Upper lobe of left lung (tissue), 6 donors: ENCODE results near the gene ZDHHC13. TPM values are rescaled to one million over a fixed set of nuclear protein-coding genes. Genes with fewer than 3 reads are reported as not detected.

Experiments used
- ATAC-seq, 2 donors: fragments of 200-7000 bp; cut with Tn5 transposase; one replicate each; pipeline ENCODE4 v1.9.1; 2022; ENCODE audit warnings: mild to moderate bottlenecking in 2 of 2, moderate library complexity in 2 of 2; ENCODE audit not compliant: low FRiP score in 2 of 2
- DNase-seq, 2 donors: peaks; one replicate each; pipeline ENCODE4 v3.0.0-alpha.2; 2019 to 2020
- H3K27ac ChIP-seq, 4 donors: fragments of 200-600 bp; sonication (generic); one replicate each; pipeline ENCODE4 v1.5.1; 2016 to 2019
- H3K27me3 ChIP-seq, 4 donors: fragments of 200-600 bp; sonication (generic); one replicate each; pipeline ENCODE4 v1.5.1; 2017 to 2019
- H3K36me3 ChIP-seq, 4 donors: fragments of 200-600 bp; sonication (generic); one replicate each; pipeline ENCODE4 v1.5.1; 2016 to 2019
- H3K4me1 ChIP-seq, 4 donors: fragments of 200-600 bp; sonication (generic); one replicate each; pipeline ENCODE4 v1.5.1; 2018 to 2019
- H3K4me3 ChIP-seq, 4 donors: fragments of 200-600 bp; sonication (generic); one replicate each; pipeline ENCODE4 v1.5.1; 2017 to 2019; ENCODE audit warnings: mild to moderate bottlenecking in 2 of 4, moderate library complexity in 1 of 4
- H3K9me3 ChIP-seq, 4 donors: fragments of 200-600 bp; sonication (generic); one replicate each; pipeline ENCODE4 v1.5.1; 2018 to 2019
- CTCF ChIP-seq, 6 experiments: fragments of 450-650 bp in 4 of 6; fragments of 200-600 bp in 2 of 6; sonication (generic) in 2 of 6; IDR thresholded peaks; one replicate each; pipeline ENCODE4 v1.5.1; 2016 to 2019; ENCODE audit warnings: antibody characterized with exemption in 6 of 6
- EP300 ChIP-seq, 4 donors: sonication (generic); formaldehyde crosslinking; IDR thresholded peaks; one replicate each; pipeline ENCODE4 v1.5.1; 2017; ENCODE audit warnings: antibody characterized with exemption in 4 of 4, control low read depth in 2 of 4
- POLR2A ChIP-seq, 4 donors: fragments of 450-650 bp; IDR thresholded peaks; one replicate each; pipeline ENCODE4 v1.5.1; 2016 to 2017; ENCODE audit warnings: antibody characterized with exemption in 4 of 4, mild to moderate bottlenecking in 2 of 4
- POLR2AphosphoS5 ChIP-seq, 2 donors: sonication (generic); formaldehyde crosslinking; IDR thresholded peaks; one replicate each; pipeline ENCODE4 v1.5.1; 2017; ENCODE audit warnings: antibody characterized with exemption in 2 of 2
- WGBS, 2 donors: methylation state at CpG; one replicate each; pipeline ENCODE4 v1.1.5; 2017 to 2018; 5-methylcytosine and 5-hydroxymethylcytosine counted together
- total RNA-seq, 6 donors: library from RNA; depleted of rRNA in 4 of 6; stranded (reverse); fragments of >200 nt in 4 of 6; gene quantifications; one replicate each; pipeline versions ENCODE4 v1.1.0 to v1.2.1, GENCODE V29; 2016 to 2021
- donor health status: DM: no; HTN: no; CAD: no; lungs with moderate emphysema.
- donor health status: DM: no; HTN: yes; CAD: no; lungs with severe emphysema.

The ZDHHC13 gene
- total RNA-seq, 6 donors from 2014 or later, result 6.3 to 28.6 (median 11.1) TPM

- ATAC-seq (no peak), DNase-seq (no peak)
- Histone ChIP-seq H3K27ac (no peak overlapping the region), H3K4me1 (no peaks in the 10 kb centered on the region), H3K9me3 (no peaks in the 10 kb centered on the region), H3K36me3 (peaks cover 0 to 18% (median 0%) of the 10 kb centered on the region in 4 donors), H3K27me3 (no peaks in the 10 kb centered on the region), H3K4me3 (no peak overlapping the region)
- 63 to 76% methylated on average over 3 of the region's 3 CpGs for WGBS, 2 donors
- no peak for TF ChIP-seq POLR2A (IDR thresholded peaks at IDR 0.05)
- TF ChIP-seq CTCF (IDR thresholded peaks at IDR 0.05), result no peak
- TF ChIP-seq POLR2AphosphoS5 (IDR thresholded peaks at IDR 0.05), result no peak
- TF ChIP-seq EP300 (IDR thresholded peaks at IDR 0.05), result no peak
Observed at GRCh38 chr11:19156892-19157291, 39.9 kb downstream of the ZDHHC13 start.

- 95 to 98% methylated on average over 6 of the region's 6 CpGs for WGBS, 2 donors
- Histone ChIP-seq H3K4me3 (no peak overlapping the region), H3K9me3 (no peaks in the 10 kb centered on the region), H3K27ac (no peak overlapping the region), H3K4me1 (no peaks in the 10 kb centered on the region), H3K36me3 (peaks cover 0 to 19% (median 4%) of the 10 kb centered on the region in 4 donors), H3K27me3 (no peaks in the 10 kb centered on the region)
- ATAC-seq (no peak), DNase-seq (no peak)
- TF ChIP-seq POLR2AphosphoS5 (IDR thresholded peaks at IDR 0.05), result no peak
- TF ChIP-seq EP300 (IDR thresholded peaks at IDR 0.05), result no peak
- no peak for TF ChIP-seq CTCF (IDR thresholded peaks at IDR 0.05)
- no peak for TF ChIP-seq POLR2A (IDR thresholded peaks at IDR 0.05)
Observed at GRCh38 chr11:19160847-19161246, 43.9 kb downstream of the ZDHHC13 start.

- Histone ChIP-seq H3K27me3 (no peaks in the 10 kb centered on the region), H3K9me3 (no peaks in the 10 kb centered on the region), H3K4me3 (no peak overlapping the region), H3K36me3 (peaks cover 0 to 24% (median 4%) of the 10 kb centered on the region in 4 donors), H3K27ac (no peak overlapping the region), H3K4me1 (no peaks in the 10 kb centered on the region)
- ATAC-seq (no peak), DNase-seq (no peak)
- WGBS, 2 donors, result 92 to 93% methylated on average over 2 of the region's 2 CpGs
- TF ChIP-seq EP300 (IDR thresholded peaks at IDR 0.05) (no peak), POLR2A (IDR thresholded peaks at IDR 0.05) (no peak), CTCF (IDR thresholded peaks at IDR 0.05) (no peak)
Observed at GRCh38 chr11:19161651-19162050, 44.7 kb downstream of the ZDHHC13 start.

- no peaks in the 10 kb centered on the region for H3K4me1 ChIP-seq
- 92 to 97% methylated on average over 1 of the region's 1 CpG for WGBS, 2 donors
- no peak overlapping the region for H3K27ac ChIP-seq
- H3K4me3 ChIP-seq, result no peak overlapping the region
- no peaks in the 10 kb centered on the region for H3K9me3 ChIP-seq
- ATAC-seq (no peak), DNase-seq (no peak)
- no peaks in the 10 kb centered on the region for H3K27me3 ChIP-seq
- peaks cover 0 to 28% (median 6%) of the 10 kb centered on the region in 4 donors for H3K36me3 ChIP-seq
- no peak for TF ChIP-seq POLR2A (IDR thresholded peaks at IDR 0.05)
- TF ChIP-seq EP300 (IDR thresholded peaks at IDR 0.05), result no peak
- no peak for TF ChIP-seq POLR2AphosphoS5 (IDR thresholded peaks at IDR 0.05)
- TF ChIP-seq CTCF (IDR thresholded peaks at IDR 0.05), result no peak
Observed at GRCh38 chr11:19162951-19163505, 46.1 kb downstream of the ZDHHC13 start.

- Histone ChIP-seq H3K4me3 (no peak overlapping the region), H3K27ac (no peak overlapping the region), H3K27me3 (no peaks in the 10 kb centered on the region), H3K36me3 (peaks cover 0 to 26% (median 6%) of the 10 kb centered on the region in 4 donors), H3K9me3 (no peaks in the 10 kb centered on the region), H3K4me1 (no peaks in the 10 kb centered on the region)
- DNase-seq (no peak), ATAC-seq (no peak)
- TF ChIP-seq CTCF (IDR thresholded peaks at IDR 0.05) (no peak), POLR2AphosphoS5 (IDR thresholded peaks at IDR 0.05) (no peak), POLR2A (IDR thresholded peaks at IDR 0.05) (no peak), EP300 (IDR thresholded peaks at IDR 0.05) (no peak)
- 60 to 74% methylated on average over 1 of the region's 1 CpG for WGBS, 2 donors
Observed at GRCh38 chr11:19163617-19164016, 46.6 kb downstream of the ZDHHC13 start.
